HepG2 (cell line): ENCODE measurements around the gene ZSWIM6. TPM values are rescaled to one million over a fixed set of nuclear protein-coding genes. Genes with fewer than 3 reads are reported as not detected.

ENCODE experiments used
- ATAC-seq: fragments of 200-7000 bp; cut with Tn5 transposase; 3 replicates; pipeline ENCODE4 v1.9.1; 2020; ENCODE audit warnings: mild to moderate bottlenecking, moderate library complexity
- BruUV-seq: library from RNA; stranded (reverse); fragments of 400-500 nt; replicated peaks from 2 replicates; lab custom pipeline; 2021; lab: Mats Ljungman, UMichigan
- CTCF ChIA-PET: fragments of 300-600 bp; formaldehyde crosslinking; extraction: SDS; loops from one replicate; lab custom pipeline; 2021; ENCODE audit warnings: low total read pairs, inconsistent platforms, low intra/inter-chr PET ratio; lab: Yijun Ruan, JAX
- POLR2A ChIA-PET: fragments of 350-600 bp; sonication (Branson Sonifier 250); formaldehyde crosslinking; loops from one replicate; lab custom pipeline; 2020; ENCODE audit warnings: antibody characterized with exemption, inconsistent platforms; lab: Yijun Ruan, JAX
- DNase-seq: peaks from one replicate; pipeline ENCODE4 v3.0.0-alpha.2; 2015; ENCODE audit warnings: low spot score
- FAIRE-seq: peaks from 3 replicates; lab custom pipeline; 2011; peaks lifted over from hg19 to GRCh38; lab: Jason Lieb, UNC
- H2AFZ ChIP-seq: one replicate; pipeline ENCODE4 v1.6.1; 2011; ENCODE audit warnings: low read length, inconsistent platforms
- H3K27ac ChIP-seq: fragments of 300-600 bp; 3 replicates; pipeline ENCODE4 v1.8.0; 2011; ENCODE audit warnings: mixed run types, mild to moderate bottlenecking, mixed read lengths, low read length, inconsistent platforms; ENCODE audit not compliant: insufficient read depth; ENCODE audit errors: extremely low read length
- H3K27me3 ChIP-seq, 2 experiments: fragments of 200-600 bp in 1 of 2; 2 replicates in 1 of 2; 3 replicates in 1 of 2; pipeline versions ENCODE4 v1.6.0 to v1.8.0; 2011; ENCODE audit warnings: low read length in 2 of 2, mild to moderate bottlenecking in 2 of 2, moderate library complexity in 2 of 2, inconsistent platforms in 1 of 2; ENCODE audit not compliant: insufficient read depth in 2 of 2, control insufficient read depth in 1 of 2
- H3K36me3 ChIP-seq, 2 experiments: fragments of 200-600 bp in 1 of 2; replicated peaks in 1 of 2; 2 replicates in 1 of 2; 3 replicates in 1 of 2; pipeline versions ENCODE4 v1.5.1 to v1.8.0; 2011; ENCODE audit warnings: low read length in 2 of 2, inconsistent platforms in 1 of 2; ENCODE audit not compliant: insufficient read depth in 2 of 2, control insufficient read depth in 1 of 2
- H3K4me1 ChIP-seq: 2 replicates; pipeline ENCODE4 v1.5.1; 2012; ENCODE audit warnings: low read length, inconsistent platforms; ENCODE audit not compliant: insufficient read depth
- H3K4me2 ChIP-seq: 2 replicates; pipeline ENCODE4 v1.6.0; 2011; ENCODE audit warnings: low read depth, low read length, inconsistent platforms
- H3K4me3 ChIP-seq, 3 experiments: fragments of 200-600 bp in 1 of 3; sonication (generic), shearing (Covaris generic) in 1 of 3; replicated peaks in 1 of 3; 2 replicates each; pipeline ENCODE4 v1.5.1; 2011 to 2016; ENCODE audit warnings: low read length in 3 of 3, inconsistent platforms in 2 of 3, low read depth in 2 of 3, mild to moderate bottlenecking in 2 of 3, control low read depth in 1 of 3, mixed read lengths in 1 of 3; ENCODE audit not compliant: insufficient read depth in 1 of 3
- H3K79me2 ChIP-seq: one replicate; pipeline ENCODE4 v1.6.1; 2011; ENCODE audit warnings: low read length, inconsistent platforms; ENCODE audit not compliant: insufficient read depth
- H3K9ac ChIP-seq: 2 replicates; pipeline ENCODE4 v1.6.0; 2011; ENCODE audit warnings: mild to moderate bottlenecking, low read depth, low read length, inconsistent platforms; ENCODE audit not compliant: insufficient read depth
- H3K9me3 ChIP-seq: 2 replicates; pipeline ENCODE4 v1.5.1; 2012; ENCODE audit warnings: mild to moderate bottlenecking, low read length
- H4K20me1 ChIP-seq: 2 replicates; pipeline ENCODE4 v1.6.0; 2011; ENCODE audit warnings: inconsistent platforms, mild to moderate bottlenecking, low read length, moderate library complexity; ENCODE audit not compliant: insufficient read depth
- FOXK2 ChIP-seq: fragments of 450-650 bp; IDR thresholded peaks from 2 replicates; pipeline ENCODE4 v1.6.1; 2016
- HNF4G ChIP-seq, 2 experiments: sonication (generic) in 1 of 2; formaldehyde crosslinking in 1 of 2; IDR thresholded peaks; 2 replicates each; pipeline versions ENCODE4 v1.4.0 to v1.6.1; 2011 to 2020; ENCODE audit warnings: borderline replicate concordance in 2 of 2, low read depth in 2 of 2, mild to moderate bottlenecking in 2 of 2, low read length in 1 of 2, missing genetic modification reagents in 1 of 2, moderate library complexity in 1 of 2
- JUNB ChIP-seq: sonication (generic); formaldehyde crosslinking; IDR thresholded peaks from 2 replicates; pipeline ENCODE4 v1.8.0; 2022; ENCODE audit warnings: missing genetic modification reagents, mild to moderate bottlenecking, borderline replicate concordance
- STAG1 ChIP-seq: sonication (generic); formaldehyde crosslinking; IDR thresholded peaks from 2 replicates; pipeline ENCODE4 v1.4.0; 2020; ENCODE audit warnings: missing genetic modification reagents
- TCF12 ChIP-seq, 2 experiments: fragments of 450-650 bp in 1 of 2; sonication (generic) in 1 of 2; formaldehyde crosslinking in 1 of 2; IDR thresholded peaks; 2 replicates each; pipeline versions ENCODE4 v1.6.1 to v1.8.0; 2017 to 2022; ENCODE audit warnings: antibody characterized with exemption in 1 of 2, mild to moderate bottlenecking in 1 of 2, missing genetic modification reagents in 1 of 2, moderate library complexity in 1 of 2
- ZBTB8A ChIP-seq: sonication (generic); formaldehyde crosslinking; IDR thresholded peaks from 2 replicates; pipeline ENCODE4 v1.4.0; 2020; ENCODE audit warnings: mild to moderate bottlenecking, low read depth, missing genetic modification reagents, borderline replicate concordance
- ZNF33A ChIP-seq: sonication (generic); formaldehyde crosslinking; IDR thresholded peaks from 2 replicates; pipeline ENCODE4 v1.5.1; 2020; ENCODE audit warnings: missing genetic modification reagents, mild to moderate bottlenecking, moderate library complexity, borderline replicate concordance
- ZNF556 ChIP-seq: sonication (generic); formaldehyde crosslinking; IDR thresholded peaks from 2 replicates; pipeline ENCODE4 v1.4.0; 2020; ENCODE audit warnings: mild to moderate bottlenecking, missing genetic modification reagents, borderline replicate concordance
- ZSCAN22 ChIP-seq: sonication (generic); formaldehyde crosslinking; IDR thresholded peaks from 2 replicates; pipeline ENCODE4 v1.4.0; 2020; ENCODE audit warnings: mild to moderate bottlenecking, missing genetic modification reagents
- WGBS: methylation state at CpG from one replicate; pipeline ENCODE4 v1.1.6; 2017; ENCODE audit warnings: low lambda C conversion rate; 5-methylcytosine and 5-hydroxymethylcytosine counted together
- in situ Hi-C: cut with HindIII; loops from 2 replicates; pipeline ENCODE4 v1.10.0; 2017; ENCODE audit warnings: low pct_unique_long_range_greater_than_20kb; ENCODE audit not compliant: extremely low pct_ligation_motif_present
- intact Hi-C: fragments of 100-400 bp; cut with micrococcal nuclease; formaldehyde crosslinking; loops from one replicate; pipeline ENCODE4 v1.10.0; 2022; ENCODE audit not compliant: unreplicated experiment
- polyA plus RNA-seq, 8 experiments: library from polyadenylated mRNA; depleted of rRNA in 3 of 8; stranded (reverse) in 7 of 8; unstranded in 1 of 8; fragments of >200 nt; fragmentation: Illumina TruSeq in 4 of 8; extraction: Trizol in 4 of 8; gene quantifications; 2 replicates each; pipeline versions ENCODE4 v1.2.1 to v1.2.3, GENCODE V29; 2011 to 2016; ENCODE audit warnings: low read depth in 4 of 8, missing spikeins in 1 of 8, mixed read lengths in 1 of 8; ENCODE audit not compliant: insufficient read depth in 1 of 8
- total RNA-seq, 5 experiments: library from RNA; depleted of rRNA; stranded (reverse); fragments of >200 nt; fragmentation: Illumina TruSeq; extraction: Trizol; gene quantifications; 2 replicates each; pipeline ENCODE4 v1.2.3, GENCODE V29; 2016; ENCODE audit warnings: low read depth in 1 of 5
- TF ChIP-seq, protein P1 (sequence below), 2 experiments: fragments of 450-650 bp in 1 of 2; sonication (generic) in 1 of 2; formaldehyde crosslinking; IDR thresholded peaks; 2 replicates each; pipeline versions ENCODE4 v1.5.0 to v1.8.0; 2020 to 2022; ENCODE audit warnings: mild to moderate bottlenecking in 1 of 2, missing genetic modification reagents in 1 of 2
- TF ChIP-seq, protein P2 (sequence below): IDR thresholded peaks from 2 replicates; pipeline ENCODE4 v1.6.1; 2012; ENCODE audit warnings: low read depth, low read length, improper control_type of control experiment

Gene ZSWIM6
- total and polyA plus RNA-seq, 2 of the 13 experiments (the other 11 are each of a cell fraction or from before 2014, with no cell fraction given): 0.82 to 1.9 TPM

DNA sequence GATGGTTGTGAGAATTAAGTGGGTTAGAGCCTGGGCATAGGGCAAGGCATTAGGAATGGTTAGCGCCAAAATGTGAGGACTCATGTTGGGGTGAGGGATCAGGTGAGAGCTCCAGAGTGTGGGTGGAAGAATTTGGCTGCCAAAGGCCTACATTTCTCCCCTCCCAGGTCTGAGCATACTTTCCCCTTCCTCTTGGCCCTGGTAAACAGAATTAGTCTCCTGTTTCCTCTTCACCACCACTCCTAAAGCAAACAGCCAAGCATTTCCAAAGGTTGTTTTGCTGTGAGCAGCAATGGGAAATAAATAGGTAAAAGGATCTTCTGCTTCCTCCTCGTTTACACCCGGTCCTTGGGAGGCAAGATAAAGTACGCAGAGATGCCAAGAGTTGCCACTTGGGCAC lies 132.5 kb downstream of the ZSWIM6 start (continued):
- no peak for TF ChIP-seq HNF4G (IDR thresholded peaks at IDR 0.05; ENCODE audit: borderline replicate concordance, low read depth, low read length)
- TF ChIP-seq HNF4G (CRISPR knock-in tag; IDR thresholded peaks at IDR 0.05; ENCODE audit: borderline replicate concordance, low read depth): no peak
- no peak for TF ChIP-seq JUNB (CRISPR knock-in tag)
- no peak for TF ChIP-seq ZSCAN22 (CRISPR knock-in tag)
- TF ChIP-seq TCF12 (IDR thresholded peaks at IDR 0.05): no peak
- no peak for TF ChIP-seq TCF12 (CRISPR knock-in tag; IDR thresholded peaks at IDR 0.05)

DNA sequence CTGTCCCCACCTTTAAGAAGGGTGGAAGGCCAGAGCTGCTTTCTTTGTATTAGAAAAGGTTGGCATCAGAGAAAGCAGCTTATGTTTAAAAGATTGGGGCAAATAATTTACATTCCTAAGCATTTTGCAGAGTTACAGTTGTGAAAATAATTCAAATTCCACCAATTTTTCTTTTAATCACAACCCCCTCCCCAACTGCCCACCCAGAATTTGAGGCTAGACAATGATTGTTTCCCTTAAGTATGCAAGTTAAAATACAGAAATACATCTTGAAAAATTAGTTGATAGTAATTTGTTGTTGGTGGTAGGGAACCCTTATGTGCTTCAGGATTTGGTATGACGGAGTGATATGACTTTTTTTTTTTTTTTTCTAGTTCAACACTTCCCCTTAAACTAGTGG lies 133.0 kb downstream of the ZSWIM6 start:
- FAIRE-seq: no peak
- H3K36me3 ChIP-seq: no peaks in the 10 kb centered on the region
- H3K9me3 ChIP-seq: no peaks in the 10 kb centered on the region
- H3K27ac ChIP-seq: no peak overlapping the region
- 29% methylated on average over 1 of the region's 1 CpG for WGBS
- H3K79me2 ChIP-seq: no peaks in the 10 kb centered on the region
- DNase-seq: no peak
- in situ Hi-C loops (no loop called here), intact Hi-C loops (no loop called here)
- no peak for ATAC-seq
- ChIA-PET POLR2A (no interaction called here), CTCF (no interaction called here)
- no TSS peak for BruUV-seq
- no peak overlapping the region for H3K4me2 ChIP-seq
- peaks cover 18% of the 10 kb centered on the region; the same call in 1 of the 2 replicates for H3K4me1 ChIP-seq
- H4K20me1 ChIP-seq: no peaks in the 10 kb centered on the region
- no peak overlapping the region for H3K9ac ChIP-seq
- H3K27me3 ChIP-seq: no peaks in the 10 kb centered on the region
- no peak overlapping the region for H2AFZ ChIP-seq
- H3K4me3 ChIP-seq: no peak overlapping the region
- TF ChIP-seq FOXK2 (no peak), ZNF33A (CRISPR knock-in tag) (no peak), ZBTB8A (no peak), STAG1 (CRISPR knock-in tag) (no peak), ZNF556 (CRISPR knock-in tag) (no peak)
- TF ChIP-seq, protein P1, sequence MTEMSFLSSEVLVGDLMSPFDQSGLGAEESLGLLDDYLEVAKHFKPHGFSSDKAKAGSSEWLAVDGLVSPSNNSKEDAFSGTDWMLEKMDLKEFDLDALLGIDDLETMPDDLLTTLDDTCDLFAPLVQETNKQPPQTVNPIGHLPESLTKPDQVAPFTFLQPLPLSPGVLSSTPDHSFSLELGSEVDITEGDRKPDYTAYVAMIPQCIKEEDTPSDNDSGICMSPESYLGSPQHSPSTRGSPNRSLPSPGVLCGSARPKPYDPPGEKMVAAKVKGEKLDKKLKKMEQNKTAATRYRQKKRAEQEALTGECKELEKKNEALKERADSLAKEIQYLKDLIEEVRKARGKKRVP (CRISPR knock-in tag; IDR thresholded peaks at IDR 0.05): no peak
- TF ChIP-seq, protein P2, sequence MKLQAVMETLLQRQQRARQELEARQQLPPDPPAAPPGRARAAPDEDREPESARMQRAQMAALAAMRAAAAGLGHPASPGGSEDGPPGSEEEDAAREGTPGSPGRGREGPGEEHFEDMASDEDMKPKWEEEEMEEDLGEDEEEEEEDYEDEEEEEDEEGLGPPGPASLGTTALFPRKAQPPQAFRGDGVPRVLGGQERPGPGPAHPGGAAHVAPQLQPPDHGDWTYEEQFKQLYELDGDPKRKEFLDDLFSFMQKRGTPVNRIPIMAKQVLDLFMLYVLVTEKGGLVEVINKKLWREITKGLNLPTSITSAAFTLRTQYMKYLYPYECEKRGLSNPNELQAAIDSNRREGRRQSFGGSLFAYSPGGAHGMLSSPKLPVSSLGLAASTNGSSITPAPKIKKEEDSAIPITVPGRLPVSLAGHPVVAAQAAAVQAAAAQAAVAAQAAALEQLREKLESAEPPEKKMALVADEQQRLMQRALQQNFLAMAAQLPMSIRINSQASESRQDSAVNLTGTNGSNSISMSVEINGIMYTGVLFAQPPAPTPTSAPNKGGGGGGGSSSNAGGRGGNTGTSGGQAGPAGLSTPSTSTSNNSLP: no peak
